Endothelial cell (in vitro differentiated cells): ENCODE data around the gene CDK6. TPM values are rescaled to one million over a fixed set of nuclear protein-coding genes. Genes with fewer than 3 reads are reported as not detected.

ENCODE experiments used
- DNase-seq: peaks from one replicate; pipeline ENCODE4 v3.0.0; 2021; ENCODE audit warnings: low spot score
- H3K27ac Mint-ChIP-seq: one replicate; pipeline ENCODE4 v1.8.0; 2021; ENCODE audit warnings: mixed read lengths, inconsistent platforms; ENCODE audit not compliant: unreplicated experiment
- H3K27me3 Mint-ChIP-seq: one replicate; pipeline ENCODE4 v1.8.0; 2021; ENCODE audit warnings: mild to moderate bottlenecking, moderate library complexity, mixed read lengths, inconsistent platforms; ENCODE audit not compliant: unreplicated experiment
- H3K36me3 Mint-ChIP-seq: one replicate; pipeline ENCODE4 v1.8.0; 2021; ENCODE audit warnings: mild to moderate bottlenecking, low read depth, mixed read lengths, inconsistent platforms; ENCODE audit not compliant: unreplicated experiment
- H3K4me1 Mint-ChIP-seq: one replicate; pipeline ENCODE4 v1.8.0; 2021; ENCODE audit warnings: mild to moderate bottlenecking, mixed read lengths, inconsistent platforms; ENCODE audit not compliant: unreplicated experiment
- H3K4me3 Mint-ChIP-seq: one replicate; pipeline ENCODE4 v1.8.0; 2021; ENCODE audit warnings: mild to moderate bottlenecking, mixed read lengths, inconsistent platforms; ENCODE audit not compliant: unreplicated experiment
- H3K9me3 Mint-ChIP-seq: one replicate; pipeline ENCODE4 v1.8.0; 2021; ENCODE audit warnings: mixed read lengths, inconsistent platforms; ENCODE audit not compliant: unreplicated experiment
- total RNA-seq: library from RNA; stranded (reverse); fragmentation: NEBNext Ultra II Directional; extraction: Animal tissue kit (Norgen Biotek cat#: 25700); gene quantifications from one replicate; pipeline ENCODE4 v1.2.1, GENCODE V29; 2021; ENCODE audit not compliant: unreplicated experiment
- TF ChIP-seq, protein P1 (sequence below): fragments of 200-600 bp; sonication (generic); IDR thresholded peaks from one replicate; pipeline ENCODE4 v1.5.0; 2021; ENCODE audit warnings: antibody characterized with exemption; ENCODE audit not compliant: unreplicated experiment

CDK6 gene
- total RNA-seq, 1 donor from 2014 or later: 32.6 TPM

DNA sequence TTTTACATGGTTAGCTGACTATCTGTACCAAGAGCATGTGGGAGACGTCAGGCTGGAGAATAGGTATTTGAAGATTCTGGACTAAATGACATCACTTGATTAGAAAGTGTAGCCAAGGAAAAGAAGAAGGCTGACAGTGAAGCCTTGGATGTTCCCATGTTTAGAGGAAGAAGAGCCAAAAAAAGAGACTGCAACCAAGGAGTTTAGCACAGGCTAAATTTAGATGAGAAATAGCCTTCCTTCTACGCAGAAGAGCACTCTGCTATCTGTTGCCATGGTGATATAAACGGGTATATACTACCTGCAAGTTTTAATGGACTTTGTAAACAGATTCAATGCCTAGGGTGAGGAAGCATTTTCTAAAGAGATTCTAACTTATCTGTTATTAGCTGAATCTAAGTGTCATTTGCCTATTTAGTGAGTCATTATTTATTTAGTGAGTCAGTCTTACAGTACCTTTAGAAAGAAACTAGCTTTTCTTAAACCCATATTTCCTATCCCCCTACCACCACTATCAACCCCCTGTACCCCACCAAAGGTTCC lies 69.8 kb downstream of the CDK6 start:
- DNase-seq: no peak
- Mint-ChIP-seq H3K27ac (no peak overlapping the region), H3K36me3 (peaks cover 4% of the 10 kb centered on the region), H3K4me1 (no peaks in the 10 kb centered on the region), H3K9me3 (no peaks in the 10 kb centered on the region), H3K4me3 (no peak overlapping the region), H3K27me3 (no peaks in the 10 kb centered on the region)
- TF ChIP-seq, protein P1, sequence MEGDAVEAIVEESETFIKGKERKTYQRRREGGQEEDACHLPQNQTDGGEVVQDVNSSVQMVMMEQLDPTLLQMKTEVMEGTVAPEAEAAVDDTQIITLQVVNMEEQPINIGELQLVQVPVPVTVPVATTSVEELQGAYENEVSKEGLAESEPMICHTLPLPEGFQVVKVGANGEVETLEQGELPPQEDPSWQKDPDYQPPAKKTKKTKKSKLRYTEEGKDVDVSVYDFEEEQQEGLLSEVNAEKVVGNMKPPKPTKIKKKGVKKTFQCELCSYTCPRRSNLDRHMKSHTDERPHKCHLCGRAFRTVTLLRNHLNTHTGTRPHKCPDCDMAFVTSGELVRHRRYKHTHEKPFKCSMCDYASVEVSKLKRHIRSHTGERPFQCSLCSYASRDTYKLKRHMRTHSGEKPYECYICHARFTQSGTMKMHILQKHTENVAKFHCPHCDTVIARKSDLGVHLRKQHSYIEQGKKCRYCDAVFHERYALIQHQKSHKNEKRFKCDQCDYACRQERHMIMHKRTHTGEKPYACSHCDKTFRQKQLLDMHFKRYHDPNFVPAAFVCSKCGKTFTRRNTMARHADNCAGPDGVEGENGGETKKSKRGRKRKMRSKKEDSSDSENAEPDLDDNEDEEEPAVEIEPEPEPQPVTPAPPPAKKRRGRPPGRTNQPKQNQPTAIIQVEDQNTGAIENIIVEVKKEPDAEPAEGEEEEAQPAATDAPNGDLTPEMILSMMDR: no peak

DNA sequence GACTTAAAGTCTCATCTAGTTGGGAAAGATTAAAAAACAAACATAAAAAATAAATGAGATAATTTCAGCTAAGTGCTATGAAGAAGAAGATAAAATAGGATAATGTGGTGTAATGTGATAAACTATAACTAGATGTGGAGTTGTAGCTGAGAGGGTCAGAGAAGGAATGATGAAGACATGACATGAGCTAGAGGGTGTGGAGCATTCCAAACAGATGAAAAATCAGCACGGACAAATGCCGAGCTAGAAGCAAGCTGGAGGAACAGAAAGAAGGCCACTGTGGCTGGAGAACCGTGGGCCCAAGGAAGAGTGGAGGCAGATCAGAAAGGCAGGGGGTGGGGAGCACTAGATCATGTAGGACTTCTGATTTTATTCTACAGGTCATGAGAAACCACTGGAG lies 70.6 kb downstream of the CDK6 start:
- Mint-ChIP-seq H3K4me3 (no peak overlapping the region), H3K36me3 (peaks cover 4% of the 10 kb centered on the region), H3K4me1 (no peaks in the 10 kb centered on the region), H3K27ac (no peak overlapping the region), H3K9me3 (no peaks in the 10 kb centered on the region), H3K27me3 (no peaks in the 10 kb centered on the region)
- no peak for DNase-seq
- TF ChIP-seq, protein P1: no peak

DNA sequence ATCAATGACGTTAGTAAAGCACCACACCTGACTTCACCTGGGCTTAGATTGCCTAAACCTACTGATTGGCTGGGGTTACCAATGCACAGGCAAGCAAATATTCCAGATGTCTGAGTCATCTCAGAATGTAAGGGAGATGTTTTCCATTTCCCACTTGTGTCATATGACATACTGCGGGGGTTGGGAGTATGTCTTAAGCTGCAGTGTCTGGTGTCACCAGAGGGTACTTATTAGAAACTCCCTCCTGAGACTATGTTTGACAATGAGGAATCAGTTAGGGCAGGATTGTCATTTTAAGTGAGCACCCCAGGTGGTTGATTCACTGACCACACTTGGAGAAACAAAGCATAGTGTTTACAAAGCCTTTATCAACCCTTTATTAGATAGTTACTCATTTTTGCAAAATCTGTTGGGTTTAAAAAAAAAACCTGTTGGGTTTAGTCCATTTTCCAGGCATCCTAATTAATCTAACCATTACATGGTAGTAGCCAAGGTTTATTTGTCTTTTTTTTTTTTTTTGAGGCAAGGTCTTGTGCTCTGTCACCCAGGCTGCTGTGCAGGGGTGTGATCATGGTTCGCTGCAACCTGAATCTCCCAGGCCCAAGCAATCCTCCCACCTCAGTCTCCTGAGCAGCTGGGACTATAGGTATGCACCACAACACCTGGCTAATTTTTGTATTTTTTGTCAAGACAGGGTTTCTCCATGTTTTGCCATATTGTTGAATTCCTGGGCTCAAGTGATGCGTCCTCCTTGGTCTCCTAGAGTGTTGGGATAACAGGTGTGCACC lies 72.5 kb downstream of the CDK6 start:
- H3K9me3 Mint-ChIP-seq: no peaks in the 10 kb centered on the region
- DNase-seq: no peak
- peaks cover 6% of the 10 kb centered on the region for H3K4me1 Mint-ChIP-seq
- TF ChIP-seq, protein P1: no peak
- no peak overlapping the region for H3K27ac Mint-ChIP-seq
- H3K4me3 Mint-ChIP-seq: no peak overlapping the region
- H3K27me3 Mint-ChIP-seq: peaks cover 1% of the 10 kb centered on the region
- peaks cover 4% of the 10 kb centered on the region for H3K36me3 Mint-ChIP-seq

DNA sequence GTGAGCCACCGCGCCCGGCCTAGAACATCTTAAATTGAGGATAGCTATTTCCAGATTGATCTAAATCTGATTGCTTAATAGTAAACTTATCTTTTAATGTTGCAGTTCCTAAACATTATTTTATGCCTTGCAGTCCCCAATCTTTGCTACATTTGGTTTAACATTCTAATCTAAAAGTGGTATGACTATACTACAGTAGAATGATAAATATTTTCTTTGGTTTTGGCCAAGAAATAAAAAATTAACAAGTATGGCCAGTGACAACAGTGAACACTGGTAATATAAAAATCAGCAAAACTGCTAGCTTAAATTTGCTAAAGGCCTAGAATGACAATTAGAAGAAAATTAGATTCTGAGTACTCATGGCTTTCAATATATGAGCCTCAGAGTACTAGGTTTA lies 73.5 kb downstream of the CDK6 start:
- Mint-ChIP-seq H3K27ac (no peak overlapping the region), H3K9me3 (no peaks in the 10 kb centered on the region), H3K36me3 (peaks cover 4% of the 10 kb centered on the region), H3K27me3 (peaks cover 1% of the 10 kb centered on the region), H3K4me3 (no peak overlapping the region), H3K4me1 (peaks cover 9% of the 10 kb centered on the region)
- no peak for DNase-seq
- TF ChIP-seq, protein P1: no peak
